MG63 (cell line): ENCODE results near the gene TBC1D10A. TPM values are rescaled to one million over a fixed set of nuclear protein-coding genes. Genes with fewer than 3 reads are reported as not detected.

Experiments used
- DNase-seq: peaks from one replicate; pipeline ENCODE4 v3.0.0-alpha.2; 2020
- H3K27me3 ChIP-seq: fragments of 250-450 bp; sonication (Bioruptor Pico); 2 replicates; pipeline ENCODE4 v1.5.1; 2020; ENCODE audit warnings: mild to moderate bottlenecking, moderate library complexity
- H3K36me3 ChIP-seq: fragments of 250-450 bp; sonication (Bioruptor Pico); 2 replicates; pipeline ENCODE4 v1.5.1; 2020; ENCODE audit warnings: mild to moderate bottlenecking, moderate library complexity
- H3K4me3 ChIP-seq: fragments of 250-450 bp; sonication (Bioruptor Pico); 2 replicates; pipeline ENCODE4 v1.5.1; 2020; ENCODE audit warnings: mild to moderate bottlenecking, moderate library complexity
- H3K9me3 ChIP-seq: fragments of 250-450 bp; sonication (Bioruptor Pico); 2 replicates; pipeline ENCODE4 v1.5.1; 2020; ENCODE audit warnings: mild to moderate bottlenecking, moderate library complexity
- total RNA-seq: library from RNA; depleted of rRNA; stranded (reverse); fragments of >200 nt; shearing (Covaris generic); gene quantifications from 2 replicates; pipeline ENCODE4 v1.2.3, GENCODE V29; 2014; ENCODE audit warnings: low replicate concordance

Gene TBC1D10A
- total RNA-seq, 1 experiment from 2014 or later: 25.7 TPM

- no peak for DNase-seq
- Histone ChIP-seq H3K27me3 (no peaks in the 10 kb centered on the region), H3K9me3 (no peaks in the 10 kb centered on the region), H3K36me3 (peaks cover 35% of the 10 kb centered on the region), H3K4me3 (no peak overlapping the region)
Measured at GRCh38 chr22:30328466-30329049, 1.8 kb upstream of the TBC1D10A start.

DNA sequence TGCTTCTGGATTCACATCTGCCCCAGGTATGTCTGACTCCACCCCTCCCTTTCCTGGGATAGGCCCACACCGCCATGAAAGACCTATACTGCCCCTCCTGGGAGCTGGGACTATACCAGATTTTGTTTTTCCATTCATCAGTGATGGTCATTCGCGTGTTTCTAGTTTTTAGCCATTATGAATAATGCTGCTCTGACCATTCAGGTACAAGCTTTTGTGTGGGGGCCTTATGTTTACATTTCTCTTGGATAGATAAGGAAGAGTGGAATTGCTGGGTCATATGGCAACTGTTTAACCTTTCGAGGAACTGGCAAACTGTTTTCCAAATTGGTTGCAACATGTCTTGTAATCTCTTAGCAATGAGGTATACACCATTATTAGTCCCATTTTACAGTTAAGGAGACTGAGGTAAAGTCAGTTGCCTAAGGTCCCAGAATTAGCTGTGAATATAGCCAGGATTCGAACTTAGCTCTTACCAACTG lies 1.2 kb upstream of the TBC1D10A start:
- H3K4me3 ChIP-seq: no peak overlapping the region
- no peak for DNase-seq
- peaks cover 29% of the 10 kb centered on the region for H3K36me3 ChIP-seq
- H3K9me3 ChIP-seq: no peaks in the 10 kb centered on the region
- no peaks in the 10 kb centered on the region for H3K27me3 ChIP-seq

GRCh38 chr22:30326255-30326705 lies 461 bp downstream of the TBC1D10A start:
- no peaks in the 10 kb centered on the region for H3K27me3 ChIP-seq
- H3K36me3 ChIP-seq: peaks cover 17% of the 10 kb centered on the region
- no peak for DNase-seq
- H3K9me3 ChIP-seq: no peaks in the 10 kb centered on the region
- H3K4me3 ChIP-seq: peak overlapping the region; percentile 85

DNA sequence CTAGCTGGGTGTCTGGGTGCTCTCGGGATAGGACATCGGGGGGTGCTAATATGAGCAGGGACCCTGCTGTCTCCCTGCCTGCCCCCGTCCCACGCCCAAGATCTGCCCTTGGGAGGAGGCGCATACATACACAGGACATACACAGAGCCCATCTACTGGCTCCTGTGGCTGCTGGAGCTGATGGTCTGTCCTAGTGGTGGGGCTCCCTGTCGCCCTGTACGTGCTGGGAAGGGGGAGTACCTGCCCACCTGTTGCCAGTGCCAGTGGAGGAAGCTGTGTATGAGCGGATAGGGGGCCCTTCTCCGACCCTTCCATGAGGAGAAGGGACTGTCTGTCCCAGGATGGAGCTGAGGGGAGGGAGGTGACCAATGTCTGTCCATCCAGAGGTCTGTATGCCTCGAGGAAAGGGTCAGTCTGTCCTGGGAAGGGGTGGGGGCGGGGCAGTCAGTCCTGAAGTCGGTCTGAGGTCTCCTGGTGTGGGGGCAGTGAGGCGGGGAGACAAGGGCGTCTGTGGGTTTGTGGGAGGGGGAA lies 952 bp downstream of the TBC1D10A start:
- Histone ChIP-seq H3K36me3 (peaks cover 18% of the 10 kb centered on the region), H3K4me3 (peak overlapping the region; percentile 85), H3K27me3 (no peaks in the 10 kb centered on the region), H3K9me3 (no peaks in the 10 kb centered on the region)
- DNase-seq: no peak

- Histone ChIP-seq H3K4me3 (peak overlapping the region; percentile 85), H3K9me3 (no peaks in the 10 kb centered on the region), H3K36me3 (peaks cover 21% of the 10 kb centered on the region), H3K27me3 (no peaks in the 10 kb centered on the region)
- peak; percentile 77 for DNase-seq
Measured at GRCh38 chr22:30325065-30325720, 1.5 kb downstream of the TBC1D10A start.

DNA sequence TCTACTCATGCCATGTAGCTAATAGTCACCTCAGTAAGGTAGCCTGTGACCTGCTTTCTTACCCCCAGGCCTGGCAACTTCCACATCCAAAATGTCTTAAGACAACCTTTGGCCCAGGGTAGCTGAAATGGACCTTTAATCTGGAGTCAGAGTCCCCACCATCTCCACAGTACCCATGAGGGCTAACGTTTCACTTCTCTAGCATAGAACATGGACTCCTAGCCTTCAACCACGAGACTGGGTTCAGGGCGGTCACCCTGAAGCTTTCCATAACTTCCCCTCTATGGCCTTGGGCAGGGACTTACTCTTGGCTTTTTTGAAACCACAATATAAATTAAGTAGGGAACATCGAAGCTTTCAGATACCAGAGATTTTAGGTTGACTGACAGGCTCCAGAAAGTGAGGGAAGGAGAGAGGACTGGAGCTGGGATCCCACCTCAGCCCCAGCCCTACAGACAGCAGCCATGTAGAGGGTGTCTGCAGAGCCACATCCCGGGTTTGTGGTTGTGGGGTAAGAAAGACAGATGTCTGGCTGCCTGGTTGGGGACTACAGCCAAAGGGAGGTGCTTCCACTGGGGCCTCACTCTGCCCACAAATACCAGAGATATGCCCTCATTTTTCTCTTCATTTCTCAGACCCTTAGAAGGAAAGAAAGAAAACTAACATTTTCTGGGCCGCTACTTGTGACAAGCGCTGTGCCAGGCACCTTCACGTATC lies 2.6 kb downstream of the TBC1D10A start:
- H3K4me3 ChIP-seq: no peak overlapping the region
- no peaks in the 10 kb centered on the region for H3K9me3 ChIP-seq
- no peak for DNase-seq
- H3K36me3 ChIP-seq: peaks cover 18% of the 10 kb centered on the region
- H3K27me3 ChIP-seq: no peaks in the 10 kb centered on the region

GRCh38 chr22:30323246-30323645 lies 3.5 kb downstream of the TBC1D10A start:
- Histone ChIP-seq H3K4me3 (no peak overlapping the region), H3K27me3 (no peaks in the 10 kb centered on the region), H3K36me3 (peaks cover 17% of the 10 kb centered on the region), H3K9me3 (no peaks in the 10 kb centered on the region)
- DNase-seq: no peak

- H3K9me3 ChIP-seq: no peaks in the 10 kb centered on the region
- H3K4me3 ChIP-seq: no peak overlapping the region
- peaks cover 17% of the 10 kb centered on the region for H3K36me3 ChIP-seq
- DNase-seq: no peak
- no peaks in the 10 kb centered on the region for H3K27me3 ChIP-seq
Measured at GRCh38 chr22:30321461-30321860, 5.3 kb downstream of the TBC1D10A start.

DNA sequence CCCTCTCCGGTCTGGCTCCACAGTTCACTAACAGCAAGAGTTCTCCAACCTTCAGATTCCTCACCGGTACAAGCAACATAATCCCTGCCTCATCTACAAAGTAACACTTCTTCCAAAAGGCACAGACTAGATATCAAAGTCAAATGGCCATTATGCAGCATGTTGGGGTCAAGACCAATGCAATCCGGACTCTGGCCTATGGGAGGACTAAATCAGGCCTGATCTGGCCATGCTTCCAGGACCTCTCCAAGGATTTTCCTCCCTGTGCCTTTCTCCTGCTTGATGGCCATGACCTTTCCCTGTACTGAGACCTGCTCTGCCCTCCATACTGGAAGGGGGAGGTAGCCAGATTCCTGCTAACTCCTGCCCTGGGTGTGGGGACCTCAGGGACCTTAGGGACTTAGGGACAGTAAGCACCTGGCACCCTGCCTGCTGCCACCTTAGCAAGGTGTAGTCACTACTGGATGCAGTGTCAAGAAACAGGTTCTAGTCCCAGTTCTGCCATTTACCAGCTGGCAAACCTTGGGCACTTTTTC lies 6.7 kb downstream of the TBC1D10A start:
- no peaks in the 10 kb centered on the region for H3K9me3 ChIP-seq
- no peak for DNase-seq
- peaks cover 20% of the 10 kb centered on the region for H3K36me3 ChIP-seq
- H3K27me3 ChIP-seq: no peaks in the 10 kb centered on the region
- H3K4me3 ChIP-seq: no peak overlapping the region

DNA sequence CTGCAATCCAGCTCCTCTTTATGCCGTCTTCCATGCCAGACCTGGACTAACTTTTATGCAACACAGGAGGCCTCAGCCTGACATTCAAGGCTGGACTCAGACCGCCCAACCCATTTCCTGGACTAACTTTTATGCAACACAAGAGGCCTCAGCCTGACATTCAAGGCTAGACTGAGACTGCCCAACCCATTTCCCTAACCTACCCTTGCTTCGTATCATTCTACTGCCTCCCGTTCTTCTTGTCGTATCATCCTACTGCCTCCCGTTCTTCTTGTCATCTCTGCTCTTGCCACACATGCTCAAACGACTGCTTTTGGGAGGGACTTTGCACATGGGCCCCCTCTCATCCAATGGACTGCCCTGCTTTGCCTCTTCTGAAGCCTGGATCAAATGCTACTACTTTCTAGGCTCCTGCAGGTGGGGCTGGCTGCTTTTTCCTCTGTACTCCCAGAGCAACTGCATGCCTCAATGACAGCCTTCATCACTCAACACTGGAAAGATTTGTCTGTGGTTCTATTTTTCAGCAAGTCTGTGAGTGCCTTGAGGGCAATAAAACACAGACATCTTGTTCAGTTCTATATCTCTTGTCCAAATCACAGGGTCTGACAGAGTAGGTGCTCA lies 7.8 kb downstream of the TBC1D10A start:
- H3K4me3 ChIP-seq: no peak overlapping the region
- DNase-seq: no peak
- peaks cover 11% of the 10 kb centered on the region for H3K36me3 ChIP-seq
- H3K9me3 ChIP-seq: no peaks in the 10 kb centered on the region
- H3K27me3 ChIP-seq: no peaks in the 10 kb centered on the region

DNA sequence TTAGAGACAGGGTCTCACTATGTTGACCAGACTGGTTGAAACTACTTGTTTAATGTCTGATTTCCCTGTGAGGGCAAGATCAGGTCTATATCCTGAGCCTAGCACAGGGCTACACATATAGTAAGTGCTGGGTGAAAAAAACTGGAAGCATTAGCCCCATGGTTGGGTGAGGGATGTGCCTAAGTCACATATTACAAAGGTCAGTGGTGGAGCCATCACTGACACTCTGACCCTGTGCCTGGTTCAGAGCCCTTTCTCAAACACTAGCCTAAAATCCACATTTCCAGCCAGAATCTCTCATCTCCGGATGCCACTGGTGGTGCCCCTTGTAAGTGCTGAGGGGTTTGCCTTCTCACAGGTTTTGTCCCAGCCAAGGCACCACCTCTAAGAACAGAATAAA lies 9.0 kb downstream of the TBC1D10A start:
- Histone ChIP-seq H3K27me3 (no peaks in the 10 kb centered on the region), H3K36me3 (peaks cover 11% of the 10 kb centered on the region), H3K4me3 (no peak overlapping the region), H3K9me3 (no peaks in the 10 kb centered on the region)
- no peak for DNase-seq

GRCh38 chr22:30315962-30316576 lies 10.7 kb downstream of the TBC1D10A start:
- no peak for DNase-seq
- no peak overlapping the region for H3K4me3 ChIP-seq
- H3K36me3 ChIP-seq: peaks cover 11% of the 10 kb centered on the region
- no peaks in the 10 kb centered on the region for H3K27me3 ChIP-seq
- H3K9me3 ChIP-seq: no peaks in the 10 kb centered on the region

GRCh38 chr22:30314915-30315314 lies 11.8 kb downstream of the TBC1D10A start:
- DNase-seq: peak; percentile 31
- Histone ChIP-seq H3K27me3 (no peaks in the 10 kb centered on the region), H3K9me3 (no peaks in the 10 kb centered on the region), H3K36me3 (peaks cover 6% of the 10 kb centered on the region), H3K4me3 (no peak overlapping the region)

DNA sequence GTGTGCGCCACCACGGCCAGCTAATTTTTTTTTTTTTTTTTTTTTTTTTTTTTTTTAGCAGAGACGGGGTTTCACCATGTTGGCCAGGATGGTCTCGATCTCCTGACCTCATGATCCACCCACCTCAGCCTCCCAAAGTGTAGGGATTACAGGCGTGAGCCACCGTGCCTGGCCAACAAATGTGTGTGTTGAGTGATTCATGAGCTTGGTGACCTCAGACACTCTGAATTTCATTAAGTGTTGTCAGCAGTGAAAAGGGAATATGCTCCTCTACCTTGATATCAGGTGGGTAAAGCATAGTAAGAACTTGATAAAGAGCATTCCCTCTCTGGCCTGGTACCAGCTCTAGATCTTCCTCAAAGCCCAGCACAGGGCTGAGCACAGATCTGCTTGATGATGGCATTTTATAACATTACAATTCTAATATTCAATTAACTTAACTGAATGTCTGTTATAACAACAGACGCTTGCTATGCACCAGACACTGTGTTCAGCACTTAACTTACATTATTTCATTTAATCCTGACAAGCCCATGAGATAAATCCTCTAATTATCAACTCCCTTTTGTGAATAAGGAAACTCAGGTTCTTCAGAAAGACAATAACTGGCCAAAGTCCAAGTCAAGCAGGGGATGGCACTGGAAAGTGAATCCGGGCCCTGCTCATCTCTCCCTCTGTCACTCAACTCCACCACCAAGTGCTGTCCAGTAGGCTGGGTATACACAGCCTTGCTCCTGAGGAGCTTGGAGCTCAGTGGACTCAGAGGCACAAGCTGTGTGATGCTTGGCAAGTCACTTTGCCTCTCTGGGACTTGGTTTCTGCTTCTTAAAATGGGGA lies 13.0 kb downstream of the TBC1D10A start:
- Histone ChIP-seq H3K9me3 (no peaks in the 10 kb centered on the region), H3K36me3 (peaks cover 4% of the 10 kb centered on the region), H3K4me3 (no peak overlapping the region), H3K27me3 (no peaks in the 10 kb centered on the region)
- no peak for DNase-seq

DNA sequence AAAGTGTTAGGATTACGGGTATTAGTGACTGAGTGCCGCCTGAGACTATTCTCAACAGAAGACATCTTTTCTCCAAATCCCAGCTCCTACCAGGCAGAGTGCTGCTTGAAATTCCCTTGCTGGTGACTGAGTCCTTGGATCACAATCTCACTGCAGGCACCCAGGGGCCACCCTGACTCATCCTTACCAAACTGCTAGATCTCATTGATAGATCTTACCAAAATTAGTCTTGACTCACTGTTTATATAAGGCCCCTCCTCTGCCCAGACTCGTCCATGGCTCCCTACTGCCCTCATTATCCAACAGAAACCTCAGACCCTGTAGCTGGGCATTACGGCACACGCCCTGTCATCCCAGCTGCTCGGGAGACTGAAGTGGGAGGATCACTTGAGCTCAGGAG lies 14.7 kb downstream of the TBC1D10A start:
- Histone ChIP-seq H3K9me3 (no peaks in the 10 kb centered on the region), H3K27me3 (no peaks in the 10 kb centered on the region), H3K36me3 (peaks cover 4% of the 10 kb centered on the region), H3K4me3 (no peak overlapping the region)
- DNase-seq: peak; percentile 93
